GM23338 (cell line): ENCODE measurements around the gene GK2. TPM values are rescaled to one million over a fixed set of nuclear protein-coding genes. Genes with fewer than 3 reads are reported as not detected.

Source experiments
- ATAC-seq: fragments of 200-7000 bp; cut with Tn5 transposase; 3 replicates; pipeline ENCODE4 v1.9.1; 2020
- DNase-seq: peaks from one replicate; pipeline ENCODE4 v3.0.0-alpha.2; 2015; ENCODE audit warnings: low spot score
- H2AFZ ChIP-seq: fragments of 200-600 bp; sonication (generic); 2 replicates; pipeline ENCODE4 v1.8.0; 2016; ENCODE audit warnings: antibody characterized with exemption, mild to moderate bottlenecking, moderate library complexity
- H3F3A ChIP-seq: fragments of 200-600 bp; sonication (generic); replicated peaks from 2 replicates; pipeline ENCODE4 v1.8.0; 2017; ENCODE audit warnings: antibody characterized with exemption, mixed run types, low read depth
- H3K27ac ChIP-seq: fragments of 200-600 bp; sonication (generic); 2 replicates; pipeline ENCODE4 v1.6.1; 2016; ENCODE audit warnings: low read depth
- H3K27me3 ChIP-seq: fragments of 200-600 bp; sonication (generic); 2 replicates; pipeline ENCODE4 v1.8.0; 2016; ENCODE audit warnings: mild to moderate bottlenecking, mixed run types, moderate library complexity; ENCODE audit not compliant: insufficient read depth
- H3K36me3 ChIP-seq: fragments of 200-600 bp; sonication (generic); 2 replicates; pipeline ENCODE4 v1.8.0; 2016; ENCODE audit warnings: mild to moderate bottlenecking; ENCODE audit not compliant: insufficient read depth
- H3K4me1 ChIP-seq: fragments of 200-600 bp; sonication (generic); 2 replicates; pipeline ENCODE4 v1.8.0; 2016; ENCODE audit warnings: mild to moderate bottlenecking, moderate library complexity; ENCODE audit not compliant: insufficient read depth
- H3K4me2 ChIP-seq: fragments of 200-600 bp; sonication (generic); 2 replicates; pipeline ENCODE4 v1.7.1; 2017; ENCODE audit warnings: mixed run types
- H3K4me3 ChIP-seq: fragments of 200-600 bp; sonication (generic); 2 replicates; pipeline ENCODE4 v1.6.1; 2016; ENCODE audit warnings: mixed run types
- H3K79me2 ChIP-seq: fragments of 200-600 bp; sonication (generic); replicated peaks from 2 replicates; pipeline ENCODE4 v1.8.0; 2017; ENCODE audit warnings: mild to moderate bottlenecking; ENCODE audit not compliant: insufficient read depth
- H3K9me2 ChIP-seq: fragments of 200-600 bp; sonication (generic); 2 replicates; pipeline ENCODE4 v1.8.0; 2017; ENCODE audit not compliant: insufficient read depth
- H4K20me1 ChIP-seq: fragments of 200-600 bp; sonication (generic); replicated peaks from 2 replicates; pipeline ENCODE4 v1.8.0; 2017; ENCODE audit warnings: mild to moderate bottlenecking; ENCODE audit not compliant: insufficient read depth
- H3K27ac Mint-ChIP-seq: 2 replicates; pipeline ENCODE4 v1.8.0; 2020; ENCODE audit warnings: inconsistent platforms, mild to moderate bottlenecking, moderate library complexity, mixed read lengths
- H3K27me3 Mint-ChIP-seq: 3 replicates; pipeline ENCODE4 v1.8.0; 2022; ENCODE audit warnings: low read depth, mild to moderate bottlenecking, moderate library complexity, mixed read lengths, inconsistent platforms; ENCODE audit not compliant: insufficient read depth, poor library complexity
- H3K36me3 Mint-ChIP-seq: 3 replicates; pipeline ENCODE4 v1.8.0; 2021; ENCODE audit warnings: low read depth, mild to moderate bottlenecking, inconsistent platforms, moderate library complexity, mixed read lengths
- H3K4me1 Mint-ChIP-seq: 3 replicates; pipeline ENCODE4 v1.8.0; 2020; ENCODE audit warnings: mild to moderate bottlenecking, inconsistent platforms, mixed read lengths
- H3K4me3 Mint-ChIP-seq: 3 replicates; pipeline ENCODE4 v1.8.0; 2021; ENCODE audit warnings: moderate library complexity, mild to moderate bottlenecking, inconsistent platforms, mixed read lengths
- H3K9me3 Mint-ChIP-seq: 3 replicates; pipeline ENCODE4 v1.8.0; 2020; ENCODE audit warnings: moderate library complexity, mild to moderate bottlenecking, inconsistent platforms, mixed read lengths
- CREB1 ChIP-seq: fragments of 250-450 bp; sonication (Bioruptor Pico); IDR thresholded peaks from 2 replicates; pipeline ENCODE4 v1.5.0; 2020; ENCODE audit warnings: low read depth, mild to moderate bottlenecking, moderate library complexity
- CTCF ChIP-seq, 2 experiments: fragments of 200-600 bp in 1 of 2; sonication (generic) in 1 of 2; conservative IDR thresholded peaks; 2 replicates each; pipeline versions ENCODE4 v1.5.1 to v1.6.1; 2016 to 2017; ENCODE audit warnings: antibody characterized with exemption in 2 of 2, low read depth in 2 of 2, mild to moderate bottlenecking in 2 of 2, moderate library complexity in 1 of 2
- ETS1 ChIP-seq: IDR thresholded peaks from 2 replicates; pipeline ENCODE4 v1.6.1; 2016; ENCODE audit warnings: antibody characterized with exemption
- EZH2 ChIP-seq: fragments of 200-600 bp; sonication (generic); IDR thresholded peaks from one replicate; pipeline ENCODE4 v1.8.0; 2017; ENCODE audit warnings: antibody characterized with exemption, mild to moderate bottlenecking, low read depth; ENCODE audit not compliant: unreplicated experiment
- EZH2phosphoT487 ChIP-seq: fragments of 200-600 bp; sonication (generic); IDR thresholded peaks from one replicate; pipeline ENCODE4 v1.8.1; 2018; ENCODE audit warnings: antibody characterized with exemption; ENCODE audit not compliant: unreplicated experiment
- JUNB ChIP-seq: IDR thresholded peaks from one replicate; pipeline ENCODE4 v1.6.1; 2016; ENCODE audit warnings: antibody characterized with exemption; ENCODE audit not compliant: unreplicated experiment
- NANOG ChIP-seq: IDR thresholded peaks from 2 replicates; pipeline ENCODE4 v1.6.1; 2016; ENCODE audit warnings: antibody characterized with exemption, borderline replicate concordance
- POLR2AphosphoS5 ChIP-seq: IDR thresholded peaks from 2 replicates; pipeline ENCODE4 v1.6.1; 2016; ENCODE audit warnings: antibody characterized with exemption, low read depth
- REST ChIP-seq: IDR thresholded peaks from one replicate; pipeline ENCODE4 v1.6.1; 2018; ENCODE audit warnings: antibody characterized with exemption; ENCODE audit not compliant: unreplicated experiment
- STAT1 ChIP-seq: IDR thresholded peaks from one replicate; pipeline ENCODE4 v1.6.1; 2016; ENCODE audit warnings: antibody characterized with exemption; ENCODE audit not compliant: unreplicated experiment
- ZNF114 ChIP-seq: fragments of 250-450 bp; sonication (Bioruptor Pico); IDR thresholded peaks from 2 replicates; pipeline ENCODE4 v1.5.0; 2020; ENCODE audit warnings: mild to moderate bottlenecking, moderate library complexity
- ZNF331 ChIP-seq: fragments of 250-450 bp; sonication (Bioruptor Pico); IDR thresholded peaks from 2 replicates; pipeline ENCODE4 v1.5.0; 2020; ENCODE audit warnings: low read depth, mild to moderate bottlenecking, moderate library complexity
- ZNF462 ChIP-seq: fragments of 250-450 bp; sonication (Bioruptor Pico); IDR thresholded peaks from 2 replicates; pipeline ENCODE4 v1.5.0; 2020; ENCODE audit warnings: mild to moderate bottlenecking, moderate library complexity
- polyA plus RNA-seq: library from polyadenylated mRNA; unstranded; fragments of >200 nt; fragmentation: Nextera tagmentation; extraction: Ambion mirVana; gene quantifications from 2 replicates; pipeline ENCODE4 v1.2.1, GENCODE V29; 2016
- total RNA-seq: library from RNA; depleted of rRNA; stranded (reverse); fragments of >200 nt; shearing (Covaris generic); gene quantifications from 2 replicates; pipeline ENCODE4 v1.2.3, GENCODE V29; 2014

The GK2 gene
- total and polyA plus RNA-seq, 2 experiments from 2014 or later, result not detected

- no peak overlapping the region for H3K4me3 Mint-ChIP-seq
- Histone ChIP-seq H3K79me2 (no peaks in the 10 kb centered on the region), H3K36me3 (no peaks in the 10 kb centered on the region), H3K27me3 (no peaks in the 10 kb centered on the region), H4K20me1 (no peaks in the 10 kb centered on the region), H3K9me2 (no peaks in the 10 kb centered on the region), H3K27ac (no peak overlapping the region), H3K4me2 (no peak overlapping the region), H3K4me1 (no peaks in the 10 kb centered on the region; the same call in 1 of the 2 replicates), H3F3A (no peaks in the 10 kb centered on the region), H2AFZ (no peak overlapping the region), H3K4me3 (no peak overlapping the region)
- no peak overlapping the region for H3K27ac Mint-ChIP-seq
- no peak for DNase-seq
- no peak for ATAC-seq
- H3K36me3 Mint-ChIP-seq, result no peaks in the 10 kb centered on the region
- H3K27me3 Mint-ChIP-seq, result peaks cover 1% of the 10 kb centered on the region
- TF ChIP-seq ETS1 (no peak), CREB1 (CRISPR knock-in tag) (no peak), NANOG (no peak), EZH2phosphoT487 (no peak), ZNF462 (CRISPR knock-in tag) (no peak), JUNB (no peak), CTCF (conservative IDR thresholded peaks at IDR 0.05; ENCODE audit: low read depth in 2 of 2) (no peak), ZNF114 (CRISPR knock-in tag) (no peak), REST (no peak), ZNF331 (no peak), STAT1 (no peak), POLR2AphosphoS5 (no peak), EZH2 (no peak)
- no peaks in the 10 kb centered on the region for H3K9me3 Mint-ChIP-seq
- peaks cover 2% of the 10 kb centered on the region; the same call in 2 of the 3 replicates for H3K4me1 Mint-ChIP-seq
These were observed 11.2 kb downstream of the GK2 start for GRCh38 chr4:79396794-79397193.
